Activated gamma-delta T cell (primary cell): Measurements from ENCODE around the gene ZGLP1.
A peak's percentile ranks its signal among the peaks of the same experiment; 100 is the strongest.

Source experiments
- DNase-seq: peaks from one replicate; lab custom pipeline; 2025; lab: John Stamatoyannopoulos, UW

ZGLP1 gene

DNA sequence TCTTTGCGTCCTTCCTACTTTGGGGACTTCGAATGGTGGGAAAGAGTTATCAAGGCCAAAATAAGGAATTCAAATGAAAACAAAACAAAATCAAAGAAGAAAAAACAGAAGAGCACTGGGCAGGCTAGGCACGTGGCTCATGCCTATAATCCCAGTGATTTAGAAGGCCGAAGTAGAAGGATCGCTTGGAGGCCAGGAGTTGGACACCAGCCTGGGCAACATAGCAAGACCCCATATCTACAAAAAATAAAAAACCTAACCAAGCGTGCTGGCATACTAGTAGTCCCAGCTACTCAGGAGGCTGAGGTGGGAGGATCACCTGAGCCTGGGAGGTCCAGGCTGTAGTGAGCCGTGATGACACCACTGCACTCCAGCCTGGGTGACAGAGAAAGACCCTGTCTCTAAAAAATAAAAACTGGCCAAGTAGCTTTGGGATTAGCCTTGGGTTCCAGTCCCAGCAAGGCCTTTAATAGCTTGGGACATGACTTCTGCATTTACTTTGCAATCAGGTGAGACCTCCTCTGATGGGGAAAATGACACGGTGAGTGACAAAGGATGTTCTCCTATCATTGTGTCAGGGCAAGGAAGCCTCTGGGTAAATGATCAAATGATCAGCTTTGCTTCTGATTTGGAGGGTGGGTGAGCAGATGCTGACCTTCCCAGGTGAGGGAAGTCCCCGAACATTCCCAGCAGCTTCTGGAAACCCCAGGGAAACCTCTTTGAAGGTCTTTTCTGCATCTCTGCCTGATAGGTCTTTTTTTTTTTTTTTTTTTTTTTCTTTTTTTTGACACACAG is 31.6 kb downstream of the ZGLP1 start:
- no peak for DNase-seq

DNA sequence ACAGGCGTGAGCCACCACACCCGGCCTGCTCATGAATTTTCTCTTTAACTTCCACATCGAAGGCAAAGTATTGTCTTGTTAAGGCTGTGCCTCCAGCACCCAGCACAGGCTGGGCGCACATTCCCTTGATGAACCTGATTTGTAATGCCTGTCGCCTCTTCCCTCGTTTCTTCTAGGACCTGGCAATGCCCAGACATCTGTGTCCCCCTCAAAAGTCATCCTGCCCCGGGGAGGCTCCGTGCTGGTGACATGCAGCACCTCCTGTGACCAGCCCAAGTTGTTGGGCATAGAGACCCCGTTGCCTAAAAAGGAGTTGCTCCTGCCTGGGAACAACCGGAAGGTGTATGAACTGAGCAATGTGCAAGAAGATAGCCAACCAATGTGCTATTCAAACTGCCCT is 35.0 kb downstream of the ZGLP1 start:
- no peak for DNase-seq

DNA sequence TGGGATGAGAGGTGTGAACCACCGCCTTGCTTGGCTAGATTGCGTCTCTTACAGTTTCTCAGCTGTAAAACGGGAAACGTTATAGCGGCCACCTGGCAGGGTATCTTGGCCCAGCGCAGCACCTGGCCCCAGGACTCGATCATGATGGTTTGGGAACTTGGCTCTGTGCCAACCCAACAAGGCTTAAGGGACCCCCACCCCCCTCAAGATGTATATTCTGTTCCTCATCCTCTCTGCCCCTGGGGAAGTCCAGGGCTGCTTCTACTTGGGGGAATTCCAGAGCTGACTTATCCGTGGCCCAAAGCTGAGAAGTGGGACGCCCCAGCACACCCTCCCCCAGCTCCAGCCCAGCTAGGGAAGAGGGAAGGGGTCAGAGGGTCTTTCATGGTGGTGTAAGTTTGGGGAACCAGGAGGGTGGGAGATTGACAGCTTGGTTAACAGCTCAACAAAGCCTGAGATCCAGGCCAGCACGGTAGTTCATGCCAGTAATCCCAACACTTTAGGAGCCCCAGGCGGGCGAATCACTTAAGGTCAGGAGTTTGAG is 38.0 kb downstream of the ZGLP1 start:
- DNase-seq, result no peak

DNA sequence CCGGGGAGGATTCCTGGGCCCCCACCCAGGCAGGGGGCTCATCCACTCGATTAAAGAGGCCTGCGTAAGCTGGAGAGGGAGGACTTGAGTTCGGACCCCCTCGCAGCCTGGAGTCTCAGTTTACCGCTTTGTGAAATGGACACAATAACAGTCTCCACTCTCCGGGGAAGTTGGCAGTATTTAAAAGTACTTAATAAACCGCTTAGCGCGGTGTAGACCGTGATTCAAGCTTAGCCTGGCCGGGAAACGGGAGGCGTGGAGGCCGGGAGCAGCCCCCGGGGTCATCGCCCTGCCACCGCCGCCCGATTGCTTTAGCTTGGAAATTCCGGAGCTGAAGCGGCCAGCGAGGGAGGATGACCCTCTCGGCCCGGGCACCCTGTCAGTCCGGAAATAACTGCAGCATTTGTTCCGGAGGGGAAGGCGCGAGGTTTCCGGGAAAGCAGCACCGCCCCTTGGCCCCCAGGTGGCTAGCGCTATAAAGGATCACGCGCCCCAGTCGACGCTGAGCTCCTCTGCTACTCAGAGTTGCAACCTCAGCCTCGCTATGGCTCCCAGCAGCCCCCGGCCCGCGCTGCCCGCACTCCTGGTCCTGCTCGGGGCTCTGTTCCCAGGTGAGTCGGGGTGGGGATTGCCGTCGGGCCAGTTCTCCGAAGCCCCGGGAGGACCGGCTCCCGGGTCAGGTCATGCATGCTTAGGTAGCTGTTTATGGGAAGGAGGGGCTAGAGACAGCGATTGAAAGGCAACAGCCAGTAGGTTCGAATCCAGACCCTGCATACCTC is 38.8 kb downstream of the ZGLP1 start, which contains the start of gene ICAM1:
Gene ICAM1, plus strand, starts transcription at position 505 of the 779 bp plus-strand sequence. Its CDS starts 40 bp downstream, at position 545.
- DNase-seq, result peak; percentile 51

DNA sequence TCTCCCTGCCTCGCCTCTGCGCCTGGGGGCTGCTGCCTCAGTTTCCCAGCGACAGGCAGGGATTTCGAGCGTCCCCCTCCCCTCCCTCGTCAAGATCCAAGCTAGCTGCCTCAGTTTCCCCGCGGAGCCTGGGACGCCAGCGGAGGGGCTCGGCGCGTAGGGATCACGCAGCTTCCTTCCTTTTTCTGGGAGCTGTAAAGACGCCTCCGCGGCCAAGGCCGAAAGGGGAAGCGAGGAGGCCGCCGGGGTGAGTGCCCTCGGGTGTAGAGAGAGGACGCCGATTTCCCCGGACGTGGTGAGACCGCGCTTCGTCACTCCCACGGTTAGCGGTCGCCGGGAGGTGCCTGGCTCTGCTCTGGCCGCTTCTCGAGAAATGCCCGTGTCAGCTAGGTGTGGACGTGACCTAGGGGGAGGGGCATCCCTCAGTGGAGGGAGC is 39.4 kb downstream of the ZGLP1 start:
- peak; percentile 69 for DNase-seq

DNA sequence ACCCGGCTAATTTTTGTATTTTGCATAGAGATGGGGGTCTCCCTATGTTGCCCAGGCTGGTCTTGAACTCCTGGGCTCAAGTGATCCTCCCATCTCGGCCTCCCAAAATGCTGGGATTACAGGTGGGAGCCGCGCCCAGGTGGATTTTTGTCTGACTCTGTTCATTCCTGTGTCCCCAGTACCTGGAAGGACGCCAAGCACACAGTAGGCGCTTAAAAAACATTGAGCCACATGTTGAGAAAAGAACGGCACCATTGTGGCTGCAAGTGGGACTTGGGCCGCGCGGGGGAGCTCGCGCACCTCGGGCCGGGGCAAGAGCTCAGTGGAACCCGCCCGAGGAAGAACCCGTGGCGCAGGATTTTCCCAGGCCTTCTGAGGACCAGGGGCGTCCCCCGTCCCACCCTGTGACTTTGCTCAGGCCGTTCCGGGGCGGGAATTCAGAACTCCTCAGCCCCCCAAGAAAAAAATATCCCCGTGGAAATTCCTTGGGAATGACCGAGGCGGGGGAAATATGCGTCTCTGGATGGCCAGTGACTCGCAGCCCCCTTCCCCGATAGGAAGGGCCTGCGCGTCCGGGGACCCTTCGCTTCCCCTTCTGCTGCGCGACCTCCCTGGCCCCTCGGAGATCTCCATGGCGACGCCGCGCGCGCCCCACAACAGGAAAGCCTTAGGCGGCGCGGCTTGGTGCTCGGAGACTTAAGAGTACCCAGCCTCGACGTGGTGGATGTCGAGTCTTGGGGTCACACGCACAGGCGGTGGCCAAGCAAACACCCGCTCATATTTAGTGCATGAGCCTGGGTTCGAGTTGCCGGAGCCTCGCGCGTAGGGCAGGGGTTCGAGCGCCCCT is 40.1 kb downstream of the ZGLP1 start:
- DNase-seq, result peak; percentile 68

DNA sequence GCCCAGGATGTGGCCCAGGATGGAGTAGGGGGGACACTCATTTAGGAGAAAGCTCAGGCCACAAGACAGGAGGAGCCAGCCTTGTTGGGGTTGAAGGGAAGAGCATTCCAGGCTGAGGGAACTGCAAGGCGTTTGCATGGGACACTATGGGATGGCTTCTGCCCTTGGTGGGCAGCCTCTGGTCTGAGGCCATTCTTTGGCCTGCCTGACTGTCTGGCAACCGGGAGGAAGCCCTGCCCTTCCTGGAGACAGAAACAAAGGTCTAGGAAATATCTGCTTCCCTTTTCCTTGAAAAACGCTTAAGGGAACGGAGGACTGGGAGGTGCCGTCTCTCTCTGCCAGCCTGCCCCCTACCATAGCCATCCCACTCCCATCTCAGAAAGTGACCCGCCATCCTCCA is 41.5 kb downstream of the ZGLP1 start:
- no peak for DNase-seq

DNA sequence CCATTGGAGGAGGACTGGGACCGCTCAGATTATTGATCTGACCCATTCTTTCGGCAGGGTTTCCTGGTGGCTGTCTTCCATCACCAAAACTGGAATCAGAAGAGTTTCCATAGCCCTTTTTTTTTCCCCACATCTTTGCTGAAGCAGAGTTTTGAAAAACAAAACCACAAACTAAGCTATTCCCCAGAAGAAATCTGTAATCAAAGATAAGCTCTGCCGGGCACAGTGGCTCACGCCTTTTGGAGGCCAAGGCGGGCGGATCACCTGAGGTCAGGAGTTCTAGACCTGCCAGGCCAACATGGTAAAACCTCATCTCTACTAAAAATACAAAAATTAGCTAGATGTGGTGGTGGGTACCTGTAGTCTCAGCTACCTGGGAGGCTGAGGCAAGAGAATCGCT is 42.9 kb downstream of the ZGLP1 start:
- DNase-seq, result no peak

DNA sequence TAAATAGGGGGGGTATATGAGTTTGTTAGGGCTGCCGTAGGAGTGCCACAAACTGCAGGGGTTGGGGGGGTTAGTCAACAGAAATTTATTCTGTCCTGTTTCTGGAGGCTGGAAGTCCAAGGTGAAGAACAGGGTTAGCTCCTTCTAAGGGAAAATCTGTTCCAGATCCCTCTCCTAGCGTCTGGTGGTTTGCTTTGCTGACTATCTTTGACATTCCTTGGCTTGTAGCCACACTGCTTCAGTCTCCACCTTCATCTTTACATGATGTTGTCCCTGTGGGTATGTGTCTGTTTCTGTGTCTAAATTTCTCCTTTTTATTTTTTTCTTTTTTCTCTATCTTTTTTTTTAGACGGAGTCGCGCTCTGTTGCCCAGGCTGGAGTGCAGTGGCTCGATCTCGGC is 46.8 kb downstream of the ZGLP1 start:
- DNase-seq, result no peak

DNA sequence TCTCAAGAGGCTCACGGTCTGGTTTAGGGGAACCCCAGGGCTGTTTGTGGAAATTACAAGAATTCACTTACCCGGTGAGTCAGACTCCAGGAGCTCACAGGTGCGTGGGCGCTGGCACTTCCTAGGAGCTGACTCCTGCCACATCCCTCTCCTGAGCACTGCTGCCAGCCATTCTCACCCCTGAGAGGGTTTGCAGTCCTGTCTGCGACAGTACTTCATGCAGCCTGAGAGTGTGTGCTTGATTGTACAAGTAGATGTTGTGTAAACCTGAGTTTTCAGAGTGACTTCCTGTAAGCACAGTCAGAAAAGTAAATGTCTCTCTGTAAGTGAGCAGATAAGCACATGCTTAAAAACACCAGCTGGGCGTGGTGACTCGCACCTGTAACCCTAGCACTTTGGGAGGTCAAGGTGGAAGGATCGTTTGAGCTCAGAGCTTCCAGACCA is 49.5 kb downstream of the ZGLP1 start:
- no peak for DNase-seq

DNA sequence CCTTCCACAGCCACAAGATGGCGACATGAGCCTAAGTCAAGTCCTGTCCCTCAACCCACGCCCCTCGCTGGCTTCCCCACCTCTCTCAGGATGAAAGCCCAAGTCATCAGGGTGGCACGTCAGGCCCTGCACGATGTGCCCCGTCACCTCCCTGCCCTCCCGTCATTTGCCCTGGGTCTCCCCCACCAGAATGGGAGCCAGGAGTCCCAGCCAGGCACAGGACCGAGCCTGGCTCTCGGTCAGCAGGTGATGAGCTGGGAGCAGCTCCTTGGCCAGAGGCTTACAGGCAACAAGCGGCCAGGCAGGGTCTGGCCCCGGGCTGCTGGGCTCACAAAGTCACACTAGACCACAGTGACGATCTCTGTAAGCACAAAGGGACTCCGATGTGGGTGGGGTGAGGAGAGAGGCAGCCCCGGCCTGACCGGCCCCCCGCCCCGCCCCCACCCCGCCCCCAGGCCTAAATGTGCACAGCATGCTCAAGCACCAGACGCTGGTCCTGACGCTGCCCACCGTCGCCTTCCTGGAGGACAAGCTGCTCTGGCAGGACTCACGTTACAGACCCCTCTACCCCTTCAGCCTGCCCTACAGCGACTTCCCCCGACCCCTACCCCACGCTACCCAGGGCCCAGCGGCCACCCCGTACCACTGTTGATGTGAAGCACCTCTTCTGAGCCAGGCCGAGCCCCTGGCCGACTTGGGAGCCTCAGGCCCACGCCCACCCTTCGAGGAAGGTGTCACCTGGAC is 50.3 kb downstream of the ZGLP1 start:
- DNase-seq, result no peak

DNA sequence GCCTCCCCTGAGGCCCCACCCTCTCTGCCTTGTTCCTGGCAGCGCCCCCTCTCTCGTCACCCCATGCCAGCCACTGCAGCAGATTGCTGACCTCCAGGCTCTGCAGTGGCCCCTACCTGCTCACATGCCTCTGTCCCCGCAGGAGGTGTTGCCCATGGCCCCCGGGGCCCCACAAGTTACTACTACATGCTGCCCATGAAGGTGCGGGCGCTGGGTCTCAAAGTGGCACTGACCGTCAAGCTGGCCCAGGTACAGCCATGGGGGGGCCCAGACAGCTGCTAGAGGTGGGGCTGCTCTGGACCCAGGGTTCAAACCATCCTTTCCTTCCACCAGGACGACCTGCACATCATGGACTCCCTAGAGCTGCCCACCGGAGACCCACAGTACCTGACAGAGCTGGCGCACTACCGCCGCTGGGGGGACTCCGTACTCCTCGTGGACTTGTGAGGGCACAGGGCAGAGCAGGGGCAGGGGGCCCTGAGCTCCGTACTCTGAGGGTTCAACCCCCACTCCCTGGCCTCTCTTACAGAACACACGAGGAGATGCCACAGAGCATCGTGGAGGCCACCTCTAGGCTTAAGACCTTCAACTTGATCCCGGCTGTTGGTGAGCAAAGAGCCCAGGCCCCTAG is 51.4 kb downstream of the ZGLP1 start:
- no peak for DNase-seq

DNA sequence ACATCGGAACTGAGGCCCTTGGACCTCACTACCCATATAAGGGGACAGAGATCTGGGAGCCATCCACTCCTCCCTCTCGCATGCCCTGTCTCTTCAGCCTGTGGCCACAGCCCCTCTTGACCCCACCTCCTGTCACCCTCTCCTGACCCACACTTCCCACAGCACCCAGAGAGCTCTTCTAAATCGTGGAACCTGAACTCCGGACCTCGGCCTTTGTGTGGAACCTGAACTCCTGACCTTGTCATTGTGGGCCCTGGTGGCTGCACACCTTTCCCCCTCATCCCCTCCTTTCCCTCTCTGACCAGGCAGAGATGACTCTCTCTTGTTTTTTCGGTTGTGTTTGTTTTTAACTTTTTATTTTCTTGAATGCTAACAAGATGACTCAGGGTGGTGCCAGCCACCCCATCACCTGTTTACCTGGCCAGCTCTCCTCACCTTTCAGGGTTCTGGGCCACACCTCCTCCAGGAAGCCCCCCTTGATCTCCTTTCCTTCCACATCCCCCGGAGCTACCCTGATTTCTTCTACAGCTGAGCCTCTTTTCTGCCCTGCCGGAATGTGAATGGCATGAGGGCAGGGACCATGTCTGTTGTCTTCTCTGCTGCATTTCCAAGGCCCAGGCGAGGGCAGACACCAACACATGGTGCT is 52.5 kb downstream of the ZGLP1 start:
- DNase-seq, result no peak

DNA sequence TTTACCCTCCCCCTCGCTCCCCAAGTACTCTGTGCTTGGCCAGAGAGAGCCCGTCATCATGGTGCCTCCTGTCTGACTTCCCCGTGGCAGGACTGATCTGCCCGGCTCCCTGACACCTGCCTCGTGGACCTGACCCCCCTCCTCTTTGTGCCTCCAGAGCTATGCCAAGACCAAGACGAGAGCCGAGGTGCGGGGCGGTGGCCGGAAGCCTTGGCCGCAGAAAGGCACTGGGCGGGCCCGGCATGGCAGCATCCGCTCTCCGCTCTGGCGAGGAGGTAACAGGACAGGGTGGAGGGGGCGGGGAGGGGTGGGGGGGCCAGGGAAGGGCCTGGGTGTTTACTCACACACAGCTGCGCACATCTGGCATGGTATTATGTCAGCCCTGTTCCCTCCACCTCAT is 53.1 kb downstream of the ZGLP1 start:
- no peak for DNase-seq

DNA sequence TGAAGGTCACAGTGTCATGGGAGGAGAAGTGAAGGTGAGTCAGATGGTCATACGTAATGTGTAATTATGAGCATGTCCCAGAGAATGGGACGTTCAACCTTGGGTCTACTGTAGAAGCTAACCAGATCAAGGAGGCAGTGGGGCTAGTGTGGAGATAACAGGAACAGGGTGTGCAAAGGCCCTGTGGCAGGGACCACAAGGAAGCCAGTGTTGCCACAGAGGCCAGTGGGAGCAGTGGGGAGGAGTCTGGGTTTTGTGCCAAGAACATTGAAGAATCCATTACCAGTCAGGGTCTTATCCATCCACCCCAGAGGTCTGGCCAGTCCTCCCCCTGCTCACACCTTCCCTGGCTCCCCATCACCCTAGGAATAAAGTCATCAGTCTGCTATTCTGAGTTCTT is 54.3 kb downstream of the ZGLP1 start:
- no peak for DNase-seq
